Tibial nerve (tissue), 4 donors: Measurements from ENCODE around the gene CCDC40. TPM values are rescaled to one million over a fixed set of nuclear protein-coding genes. Genes with fewer than 3 reads are reported as not detected.

Source experiments
- DNase-seq, 2 donors: peaks; one replicate each; pipeline ENCODE4 v3.0.0-alpha.2; 2019; ENCODE audit warnings: low spot score in 2 of 2
- H3K27ac ChIP-seq, 4 donors: fragments of 200-600 bp; sonication (generic) in 3 of 4; one replicate each; pipeline ENCODE4 v1.5.1; 2017 to 2019; ENCODE audit warnings: mild to moderate bottlenecking in 1 of 4
- H3K27me3 ChIP-seq, 2 donors: fragments of 200-600 bp; sonication (generic) in 1 of 2; one replicate each; pipeline versions ENCODE4 v1.5.1 to v1.6.0; 2017 to 2019
- H3K36me3 ChIP-seq, 3 donors: fragments of 200-600 bp; sonication (generic); one replicate each; pipeline ENCODE4 v1.5.1; 2018 to 2019
- H3K4me1 ChIP-seq, 4 donors: fragments of 200-600 bp; sonication (generic) in 3 of 4; one replicate each; pipeline ENCODE4 v1.5.1; 2017 to 2019
- H3K4me3 ChIP-seq, 4 donors: fragments of 200-600 bp; sonication (generic) in 3 of 4; one replicate each; pipeline ENCODE4 v1.5.1; 2017 to 2019; ENCODE audit warnings: mild to moderate bottlenecking in 1 of 4, moderate library complexity in 1 of 4
- H3K9me3 ChIP-seq, 4 donors: fragments of 200-600 bp; sonication (generic) in 3 of 4; one replicate each; pipeline ENCODE4 v1.5.1; 2017 to 2019
- EP300 ChIP-seq, 2 donors: sonication (generic); formaldehyde crosslinking; IDR thresholded peaks; one replicate each; pipeline ENCODE4 v1.6.1; 2017; ENCODE audit warnings: antibody characterized with exemption in 2 of 2, mild to moderate bottlenecking in 1 of 2
- POLR2A ChIP-seq, 2 donors: fragments of 450-650 bp; IDR thresholded peaks; one replicate each; pipeline ENCODE4 v1.6.1; 2017; ENCODE audit warnings: antibody characterized with exemption in 2 of 2, mild to moderate bottlenecking in 2 of 2, moderate library complexity in 2 of 2
- WGBS, 2 donors: methylation state at CpG; one replicate each; pipeline ENCODE4 v1.1.5; 2018; 5-methylcytosine and 5-hydroxymethylcytosine counted together
- total RNA-seq, 4 donors: library from RNA; depleted of rRNA; stranded (reverse); fragments of >200 nt; gene quantifications; one replicate each; pipeline ENCODE4 v1.1.0, GENCODE V29; 2016
- TF ChIP-seq, protein P1 (sequence below), 5 experiments: fragments of 200-600 bp in 3 of 5; fragments of 450-650 bp in 2 of 5; sonication (generic) in 3 of 5; IDR thresholded peaks; one replicate each; pipeline ENCODE4 v1.5.1; 2016 to 2019; ENCODE audit warnings: antibody characterized with exemption in 5 of 5, mild to moderate bottlenecking in 3 of 5, moderate library complexity in 2 of 5

Gene CCDC40
- total RNA-seq, 4 donors from 2014 or later: 7.1 to 13.8 (median 12.0) TPM

DNA sequence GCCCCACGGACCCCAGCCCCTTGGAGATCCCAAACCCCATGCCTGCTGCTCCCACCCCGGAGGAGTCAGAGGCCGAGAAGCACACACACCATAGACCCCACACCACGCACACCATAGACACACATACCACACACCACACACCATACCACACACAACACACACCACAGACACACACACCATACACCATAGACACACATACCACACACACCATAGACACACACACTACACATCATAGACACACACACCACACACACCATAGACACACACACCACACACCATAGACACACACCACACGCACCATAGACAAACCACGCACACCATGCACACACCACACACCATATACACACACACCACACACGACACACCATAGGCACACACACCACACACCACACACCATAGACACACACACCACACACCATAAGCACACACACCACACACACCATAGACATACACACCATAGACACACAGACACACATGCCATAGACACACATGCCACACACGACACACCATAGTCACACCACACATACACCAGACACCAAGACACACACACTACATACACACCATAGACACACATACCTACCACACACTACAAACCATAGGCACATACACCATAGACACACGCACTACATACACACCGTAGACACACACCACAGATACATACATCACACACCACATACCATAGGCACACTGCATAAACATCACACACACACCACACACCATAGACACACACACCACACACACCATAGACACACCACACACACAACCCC is 12.1 kb upstream of the CCDC40 start:
- peak overlapping the region in 1 of 4 donors; percentile 27 for H3K4me3 ChIP-seq
- H3K36me3 ChIP-seq: peaks cover 0 to 3% (median 0%) of the 10 kb centered on the region in 3 donors
- 67 to 75% methylated on average over 9 of the region's 10 CpGs for WGBS, 2 donors
- H3K4me1 ChIP-seq: peaks cover 0 to 68% (median 16%) of the 10 kb centered on the region in 4 donors
- H3K9me3 ChIP-seq: no peaks in the 10 kb centered on the region
- peak overlapping the region; percentile 20 to 75 (median 40) for H3K27ac ChIP-seq
- DNase-seq: no peak
- no peak for TF ChIP-seq EP300 (IDR thresholded peaks at IDR 0.05)
- no peak for TF ChIP-seq POLR2A (IDR thresholded peaks at IDR 0.05)
- TF ChIP-seq, protein P1, sequence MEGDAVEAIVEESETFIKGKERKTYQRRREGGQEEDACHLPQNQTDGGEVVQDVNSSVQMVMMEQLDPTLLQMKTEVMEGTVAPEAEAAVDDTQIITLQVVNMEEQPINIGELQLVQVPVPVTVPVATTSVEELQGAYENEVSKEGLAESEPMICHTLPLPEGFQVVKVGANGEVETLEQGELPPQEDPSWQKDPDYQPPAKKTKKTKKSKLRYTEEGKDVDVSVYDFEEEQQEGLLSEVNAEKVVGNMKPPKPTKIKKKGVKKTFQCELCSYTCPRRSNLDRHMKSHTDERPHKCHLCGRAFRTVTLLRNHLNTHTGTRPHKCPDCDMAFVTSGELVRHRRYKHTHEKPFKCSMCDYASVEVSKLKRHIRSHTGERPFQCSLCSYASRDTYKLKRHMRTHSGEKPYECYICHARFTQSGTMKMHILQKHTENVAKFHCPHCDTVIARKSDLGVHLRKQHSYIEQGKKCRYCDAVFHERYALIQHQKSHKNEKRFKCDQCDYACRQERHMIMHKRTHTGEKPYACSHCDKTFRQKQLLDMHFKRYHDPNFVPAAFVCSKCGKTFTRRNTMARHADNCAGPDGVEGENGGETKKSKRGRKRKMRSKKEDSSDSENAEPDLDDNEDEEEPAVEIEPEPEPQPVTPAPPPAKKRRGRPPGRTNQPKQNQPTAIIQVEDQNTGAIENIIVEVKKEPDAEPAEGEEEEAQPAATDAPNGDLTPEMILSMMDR (IDR thresholded peaks at IDR 0.05): no peak
- no peaks in the 10 kb centered on the region for H3K27me3 ChIP-seq

DNA sequence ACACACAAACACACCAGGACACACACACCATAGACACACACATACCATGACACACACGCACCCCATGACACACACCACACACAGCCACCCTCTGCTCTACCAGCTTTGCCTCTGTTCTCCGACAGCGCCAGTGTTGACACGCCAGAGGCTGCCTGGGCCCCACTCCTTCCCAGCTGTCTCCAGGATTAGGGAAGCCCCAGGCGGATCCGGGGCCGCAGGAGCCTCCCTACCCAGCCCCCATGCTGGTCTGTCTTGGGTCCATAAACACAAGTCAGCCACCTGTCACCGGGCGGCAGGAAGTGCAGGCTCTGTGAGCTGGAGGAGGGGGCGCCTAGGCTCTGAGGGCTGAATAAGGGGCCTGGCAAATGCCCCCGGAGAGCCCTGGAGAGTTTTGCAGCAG is 11.3 kb upstream of the CCDC40 start:
- H3K27ac ChIP-seq: peak overlapping the region in 1 of 4 donors; percentile 71
- H3K27me3 ChIP-seq: no peaks in the 10 kb centered on the region
- 58 to 90% methylated on average over 4 to 9 of the region's 11 CpGs for WGBS, 2 donors
- no peak overlapping the region for H3K4me3 ChIP-seq
- no peak for DNase-seq
- peaks cover 0 to 70% (median 24%) of the 10 kb centered on the region in 4 donors for H3K4me1 ChIP-seq
- TF ChIP-seq EP300 (IDR thresholded peaks at IDR 0.05): no peak
- TF ChIP-seq POLR2A (IDR thresholded peaks at IDR 0.05): no peak
- TF ChIP-seq, protein P1 (IDR thresholded peaks at IDR 0.05): no peak
- H3K9me3 ChIP-seq: no peaks in the 10 kb centered on the region
- H3K36me3 ChIP-seq: peaks cover 0 to 3% (median 0%) of the 10 kb centered on the region in 3 donors

DNA sequence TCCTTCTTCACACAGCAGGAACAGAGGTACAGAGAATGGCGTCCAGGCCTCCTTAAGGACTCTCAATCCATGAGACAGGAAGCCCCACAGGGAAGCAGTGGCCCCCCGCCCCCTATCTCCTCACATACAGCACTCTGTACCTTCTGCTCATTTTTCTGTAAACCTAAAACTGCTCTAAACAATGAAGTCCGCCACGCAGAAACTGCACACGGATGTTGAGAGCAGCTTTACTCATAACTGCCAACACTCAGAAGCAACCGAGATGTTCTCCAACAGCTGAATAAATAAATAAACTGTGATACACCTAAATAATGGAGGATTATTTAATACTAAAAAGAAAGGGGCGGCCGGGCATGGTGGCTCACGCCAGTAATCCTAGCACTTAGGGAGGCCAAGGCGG is 10.6 kb upstream of the CCDC40 start:
- Histone ChIP-seq H3K9me3 (no peaks in the 10 kb centered on the region), H3K27me3 (no peaks in the 10 kb centered on the region), H3K36me3 (peaks cover 0 to 3% (median 0%) of the 10 kb centered on the region in 3 donors), H3K27ac (peak overlapping the region in 2 of 4 donors; percentile 38 to 71), H3K4me1 (peaks cover 0 to 76% (median 29%) of the 10 kb centered on the region in 4 donors), H3K4me3 (no peak overlapping the region)
- TF ChIP-seq, protein P1 (IDR thresholded peaks at IDR 0.05): no peak
- TF ChIP-seq EP300 (IDR thresholded peaks at IDR 0.05) (no peak), POLR2A (IDR thresholded peaks at IDR 0.05) (no peak)
- DNase-seq: no peak
- 71 to 80% methylated on average over 10 of the region's 10 CpGs for WGBS, 2 donors

DNA sequence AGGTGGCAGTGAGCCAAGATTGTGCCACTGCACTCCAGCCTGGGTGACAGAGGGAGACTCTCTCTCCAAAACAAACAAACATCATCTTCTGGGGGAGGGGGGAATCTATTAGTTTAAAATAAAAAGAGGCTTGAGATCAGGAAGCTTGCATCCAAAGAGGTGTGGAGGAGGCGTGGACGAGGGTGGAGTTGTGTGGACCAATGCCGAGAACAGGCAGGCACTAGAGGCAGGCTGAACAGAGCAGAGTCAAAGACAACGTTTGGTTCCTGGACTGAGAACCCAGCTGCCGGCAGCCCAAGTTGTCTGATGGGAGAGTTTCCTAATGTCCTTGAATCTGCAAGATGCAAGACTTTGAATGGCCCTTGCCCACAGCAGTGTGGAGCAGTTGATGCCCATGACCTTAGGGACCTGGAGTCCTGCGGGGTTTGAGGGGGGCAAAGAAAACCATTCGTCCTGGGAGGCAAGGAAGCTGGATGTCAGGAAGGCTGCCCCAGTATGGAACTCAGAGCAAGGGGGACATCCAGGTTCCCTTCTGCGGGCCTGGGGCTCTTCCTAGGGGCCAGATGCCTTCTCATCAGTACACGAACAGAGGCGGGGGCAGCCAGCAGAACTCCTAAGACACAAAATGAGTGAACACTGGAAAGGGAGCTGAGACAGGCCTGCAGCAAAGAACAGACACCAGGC is 9.9 kb upstream of the CCDC40 start:
- no peaks in the 10 kb centered on the region for H3K27me3 ChIP-seq
- peaks cover 0 to 3% (median 0%) of the 10 kb centered on the region in 3 donors for H3K36me3 ChIP-seq
- 69 to 81% methylated on average over 10 of the region's 10 CpGs for WGBS, 2 donors
- no peak for TF ChIP-seq EP300 (IDR thresholded peaks at IDR 0.05)
- TF ChIP-seq POLR2A (IDR thresholded peaks at IDR 0.05): no peak
- TF ChIP-seq, protein P1 (IDR thresholded peaks at IDR 0.05): no peak
- H3K27ac ChIP-seq: peak overlapping the region in 2 of 4 donors; percentile 38 to 71
- H3K4me1 ChIP-seq: peaks cover 0 to 84% (median 31%) of the 10 kb centered on the region in 4 donors
- DNase-seq: peak; percentile 56 to 75
- no peak overlapping the region for H3K4me3 ChIP-seq
- H3K9me3 ChIP-seq: no peaks in the 10 kb centered on the region

DNA sequence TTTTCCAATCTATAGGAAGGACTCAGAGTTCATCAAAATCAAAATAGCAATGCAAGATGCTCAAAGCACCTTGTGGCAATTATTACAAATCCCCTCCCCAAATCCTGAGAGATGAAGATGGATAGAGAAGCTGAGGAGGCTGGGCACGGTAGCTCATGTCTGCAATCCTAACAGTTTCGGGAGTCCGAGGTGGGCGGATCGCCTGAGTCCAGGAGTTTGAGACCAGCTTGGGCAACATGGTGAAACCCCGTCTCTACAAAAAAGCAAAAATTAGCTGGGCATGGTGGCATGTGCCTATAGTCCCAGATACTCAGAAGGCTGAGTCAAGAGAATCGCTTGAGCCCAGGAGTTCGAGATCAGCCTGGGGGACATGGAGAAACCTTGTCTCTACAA is 9.4 kb upstream of the CCDC40 start:
- no peak for DNase-seq
- no peaks in the 10 kb centered on the region for H3K9me3 ChIP-seq
- H3K27ac ChIP-seq: peak overlapping the region in 2 of 4 donors; percentile 26 to 71
- no peaks in the 10 kb centered on the region for H3K27me3 ChIP-seq
- H3K36me3 ChIP-seq: peaks cover 0 to 3% (median 0%) of the 10 kb centered on the region in 3 donors
- 93 to 96% methylated on average over 8 of the region's 8 CpGs for WGBS, 2 donors
- peaks cover 0 to 89% (median 31%) of the 10 kb centered on the region in 4 donors for H3K4me1 ChIP-seq
- TF ChIP-seq, protein P1 (IDR thresholded peaks at IDR 0.05): no peak
- TF ChIP-seq POLR2A (IDR thresholded peaks at IDR 0.05) (no peak), EP300 (IDR thresholded peaks at IDR 0.05) (no peak)
- H3K4me3 ChIP-seq: no peak overlapping the region
